ENCODE data around the gene ZNF581.
A peak's percentile ranks its signal among the peaks of the same experiment; 100 is the strongest.

ZNF581 gene

GRCh38 chr19:55611983-55612645, 31.3 kb upstream of the ZNF581 start:
- DNase-seq = no peak

- no peak for DNase-seq
Observed at GRCh38 chr19:55613396-55613795, 30.1 kb upstream of the ZNF581 start.

GRCh38 chr19:55613930-55614710, 29.3 kb upstream of the ZNF581 start:
- no peak for DNase-seq

GRCh38 chr19:55614711-55615542, 28.5 kb upstream of the ZNF581 start:
- DNase-seq = no peak

GRCh38 chr19:55615543-55616394, 27.7 kb upstream of the ZNF581 start:
- DNase-seq = no peak

GRCh38 chr19:55616395-55616875, 27.0 kb upstream of the ZNF581 start:
- DNase-seq = no peak

- no peak for DNase-seq
Observed at GRCh38 chr19:55617426-55617825, 26.0 kb upstream of the ZNF581 start.

- DNase-seq = no peak
Observed at GRCh38 chr19:55618426-55618825, 25.0 kb upstream of the ZNF581 start.

- no peak for DNase-seq
Observed at GRCh38 chr19:55619286-55619685, 24.2 kb upstream of the ZNF581 start.

GRCh38 chr19:55620410-55621204, 22.8 kb upstream of the ZNF581 start:
- DNase-seq = no peak

- DNase-seq = no peak
Observed at GRCh38 chr19:55621205-55621672, 22.2 kb upstream of the ZNF581 start.

GRCh38 chr19:55621673-55622231, 21.7 kb upstream of the ZNF581 start:
- DNase-seq = no peak

GRCh38 chr19:55622242-55622969, 21.0 kb upstream of the ZNF581 start:
- DNase-seq = no peak

GRCh38 chr19:55623130-55623529, 20.3 kb upstream of the ZNF581 start:
- no peak for DNase-seq

GRCh38 chr19:55623561-55623960, 19.9 kb upstream of the ZNF581 start:
- no peak for DNase-seq

GRCh38 chr19:55624109-55625003, 19.1 kb upstream of the ZNF581 start, which contains the start of gene ZNF784:
TSS of gene ZNF784 (minus strand) at chr19:55624566. CDS start at chr19:55624561, 5 bp downstream.
- peak; percentile 97 for DNase-seq

GRCh38 chr19:55625004-55625326, 18.5 kb upstream of the ZNF581 start:
- no peak for DNase-seq

- no peak for DNase-seq
Observed at GRCh38 chr19:55626350-55626749, 17.1 kb upstream of the ZNF581 start.

GRCh38 chr19:55632463-55632834, 11.0 kb upstream of the ZNF581 start:
- peak; percentile 96 for DNase-seq
